Daoy (cell line): ENCODE measurements around the gene RNFT2. TPM values are rescaled to one million over a fixed set of nuclear protein-coding genes. Genes with fewer than 3 reads are reported as not detected.

Source experiments
- DNase-seq: peaks from one replicate; pipeline ENCODE4 v3.0.0-alpha.2; 2015; ENCODE audit warnings: low read depth
- total RNA-seq: library from RNA; depleted of rRNA; stranded (reverse); fragments of >200 nt; shearing (Covaris generic); gene quantifications from 2 replicates; pipeline ENCODE4 v1.2.3, GENCODE V29; 2014; rRNA removed

Gene RNFT2
- 4.6 and 11.4 TPM in 2 replicates for total RNA-seq

DNA sequence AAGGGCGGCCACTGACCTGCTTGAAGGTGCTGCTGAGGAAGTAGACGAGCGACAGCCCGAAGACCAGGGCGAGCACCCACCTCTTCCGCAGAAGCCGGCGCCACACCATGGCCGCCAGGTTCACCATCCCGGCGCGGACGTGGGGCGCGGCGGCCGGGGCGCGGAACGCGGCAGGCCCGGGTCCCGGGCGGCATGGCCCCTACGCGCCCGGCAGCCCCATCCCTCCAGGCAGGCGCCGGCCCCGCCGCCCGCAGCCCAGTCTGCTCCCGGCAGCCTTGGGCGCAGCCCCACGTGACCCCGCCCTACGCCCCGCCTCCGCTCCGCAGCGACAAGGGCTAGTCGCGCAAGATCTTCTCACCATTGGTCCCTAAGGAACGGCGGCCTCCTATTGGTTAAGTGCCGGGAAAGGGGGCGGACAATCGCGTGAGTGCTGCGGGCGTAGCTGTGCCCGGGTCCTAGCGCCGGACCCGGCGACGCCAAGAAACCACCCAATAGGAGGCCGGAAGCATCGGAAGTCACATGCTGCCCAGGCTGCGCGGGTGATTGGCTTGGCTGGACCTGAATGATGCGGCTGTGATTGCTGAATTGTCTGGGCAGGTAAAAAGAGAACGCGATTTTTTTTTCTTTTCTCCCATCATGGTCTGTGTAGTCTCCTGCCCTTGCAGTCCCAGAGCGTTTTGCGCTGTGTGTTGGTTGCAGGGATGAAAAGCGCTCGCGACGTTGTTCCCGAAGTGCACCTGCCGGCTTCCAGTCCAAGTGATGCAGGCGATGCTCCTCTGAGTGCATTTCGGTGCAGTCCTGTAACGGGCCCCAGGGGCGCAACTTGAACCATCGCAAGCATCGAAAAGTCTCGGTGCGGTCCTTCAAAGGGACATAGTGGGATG, at the start of gene RNFT2, which contains the start of gene SPRING1:
RNFT2 (plus strand) TSS at position 542 of the 884 bp plus-strand sequence. CDS start 2,183 bp downstream, outside the sequence.
SPRING1 (minus strand) TSS at position 296 of the 884 bp plus-strand sequence; CDS start at position 127, 169 bp downstream.
- peak; percentile 100 for DNase-seq

- DNase-seq = no peak
Observed at GRCh38 chr12:116689521-116689920, 48.6 kb upstream of the RNFT2 start.

DNA sequence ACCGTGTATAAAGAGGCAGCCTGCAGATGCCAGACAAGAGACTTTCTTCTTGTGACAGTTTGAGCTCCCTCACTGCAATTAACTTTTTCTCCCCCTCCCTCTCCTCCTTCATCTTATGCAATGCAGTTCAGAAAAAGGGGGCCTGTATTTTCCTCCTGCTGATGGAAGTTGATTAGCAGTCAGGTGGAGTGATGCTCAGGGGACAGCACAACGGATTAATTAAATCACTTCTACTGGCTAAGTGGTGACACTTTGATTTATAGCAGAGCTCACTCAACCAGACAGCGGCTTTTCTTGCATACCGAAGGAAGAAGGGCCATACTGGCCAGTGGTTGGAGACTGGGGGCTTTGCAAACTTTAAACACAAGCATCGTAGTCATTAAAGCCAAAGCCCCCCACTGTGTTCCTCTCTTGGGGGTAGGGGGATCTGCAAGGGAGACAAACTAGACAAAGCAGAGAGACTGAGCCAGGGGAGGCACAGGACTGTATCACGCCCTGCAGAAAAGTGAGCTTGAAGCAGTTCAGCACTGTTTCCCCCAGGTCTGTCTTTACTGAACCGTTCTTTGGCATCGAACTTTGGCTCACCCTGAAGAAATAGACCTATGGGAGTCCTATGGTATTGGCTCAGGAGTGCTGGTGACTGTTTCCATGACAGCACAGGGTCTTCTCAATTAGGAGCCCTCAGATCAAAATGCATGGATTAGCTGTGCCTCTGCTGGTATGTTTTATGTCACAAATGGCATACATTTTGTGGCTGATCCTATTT, 48.0 kb upstream of the RNFT2 start:
- no peak for DNase-seq

DNA sequence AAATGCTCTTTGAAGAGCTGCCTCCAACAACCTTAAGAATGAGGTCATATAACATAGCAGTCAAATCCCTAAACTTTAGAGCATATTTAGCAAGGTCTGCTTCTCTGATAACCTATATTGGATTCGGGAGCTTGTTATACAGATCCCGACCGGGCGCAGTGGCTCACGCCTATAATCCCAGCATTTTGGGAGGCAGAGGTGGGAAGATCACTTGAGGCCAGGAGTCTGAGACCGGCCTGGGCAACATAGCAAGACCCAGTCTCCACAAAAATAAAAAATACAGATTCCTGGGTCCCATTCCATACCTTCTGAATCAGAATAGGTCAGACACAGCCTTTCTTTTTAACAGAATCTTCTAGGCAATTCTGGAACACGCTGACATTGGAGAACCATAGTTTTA, 46.9 kb upstream of the RNFT2 start:
- no peak for DNase-seq

DNA sequence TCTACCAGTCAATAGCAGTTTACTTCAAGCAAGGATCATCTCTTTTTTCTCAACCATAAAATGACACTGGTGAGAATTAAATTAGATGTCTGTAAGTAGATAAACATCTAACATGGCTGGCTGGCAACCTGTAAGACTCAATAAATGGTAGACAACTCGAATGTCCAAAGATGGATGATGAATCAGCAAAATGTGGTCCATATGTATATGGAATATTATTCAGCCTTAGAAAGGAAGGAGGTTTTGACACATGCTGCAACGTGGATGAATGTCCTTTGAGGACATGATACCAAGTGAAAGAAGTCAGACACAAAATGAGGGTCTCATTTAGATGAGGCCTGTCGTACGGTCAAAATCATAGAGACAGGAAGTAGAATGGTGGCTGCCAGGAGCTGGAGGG, 46.5 kb upstream of the RNFT2 start:
- DNase-seq = no peak

GRCh38 chr12:116692605-116693004, 45.5 kb upstream of the RNFT2 start:
- no peak for DNase-seq

DNA sequence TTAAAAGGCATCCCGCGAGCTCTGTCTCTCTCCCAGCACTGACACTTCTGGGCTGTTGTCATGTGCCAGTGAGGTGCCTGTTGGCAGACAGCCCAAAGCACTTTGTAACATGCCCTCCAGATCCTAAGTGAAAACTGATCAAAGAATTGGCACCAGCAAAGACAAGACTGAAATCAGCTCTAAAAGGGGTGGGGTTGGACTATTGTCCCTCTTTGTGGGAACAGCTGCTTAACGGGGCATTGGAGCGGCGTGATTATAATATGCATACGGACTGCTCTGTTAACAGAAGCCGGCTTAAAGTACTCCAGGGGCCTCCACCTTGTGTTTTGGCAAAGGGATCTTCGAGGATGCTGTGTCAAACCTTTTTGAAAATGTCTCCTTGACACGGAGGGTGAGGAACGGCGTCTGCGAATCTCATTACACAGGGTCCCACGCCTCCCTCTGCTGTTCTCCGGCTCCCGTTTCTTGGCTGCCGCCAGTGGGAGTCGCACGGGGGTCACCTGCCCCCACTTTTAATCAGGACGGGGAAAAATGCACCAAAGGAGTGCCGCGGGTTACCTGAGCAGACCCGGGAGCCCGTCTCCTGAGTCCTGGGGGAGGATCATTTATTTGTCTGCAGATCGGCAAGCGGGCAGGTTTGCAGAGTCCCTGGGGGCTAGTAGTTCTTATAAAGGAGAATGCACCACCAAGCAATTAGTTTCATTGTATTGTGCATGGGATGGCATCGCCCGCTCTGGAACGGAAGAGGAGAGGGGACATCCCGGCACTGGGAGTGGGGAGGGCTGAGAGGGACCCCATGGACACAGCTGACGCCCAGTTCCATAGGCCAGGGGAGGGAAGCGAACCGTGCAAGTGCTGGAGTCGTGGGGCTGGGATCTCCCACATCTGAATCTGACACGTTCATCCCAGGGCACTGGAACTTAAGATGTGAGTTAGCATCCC, 44.6 kb upstream of the RNFT2 start:
- DNase-seq = no peak

GRCh38 chr12:116694653-116695463, 43.3 kb upstream of the RNFT2 start:
- DNase-seq = no peak

- DNase-seq = no peak
Observed at GRCh38 chr12:116695464-116695725, 42.7 kb upstream of the RNFT2 start.

- DNase-seq = peak; percentile 45
Observed at GRCh38 chr12:116697305-116697704, 40.8 kb upstream of the RNFT2 start.

DNA sequence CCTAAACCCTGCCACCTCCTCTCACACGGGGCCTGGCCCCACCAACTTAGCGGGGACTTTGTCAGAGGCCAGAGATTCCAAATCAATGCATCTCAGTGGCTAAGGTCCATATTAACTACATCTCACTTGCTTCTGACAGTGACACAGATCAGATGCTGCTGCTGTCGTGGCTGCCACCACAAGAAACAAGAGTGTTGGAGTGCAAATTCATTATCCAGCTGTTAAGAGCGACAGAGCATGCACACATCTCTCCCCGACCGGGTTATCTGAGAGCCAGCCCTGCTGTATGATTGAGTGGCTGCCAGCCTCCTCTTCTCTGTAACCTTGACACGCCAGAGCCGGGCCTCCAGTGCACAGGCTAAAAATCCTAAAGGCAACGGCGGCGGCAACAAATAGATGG, 40.4 kb upstream of the RNFT2 start:
- no peak for DNase-seq

DNA sequence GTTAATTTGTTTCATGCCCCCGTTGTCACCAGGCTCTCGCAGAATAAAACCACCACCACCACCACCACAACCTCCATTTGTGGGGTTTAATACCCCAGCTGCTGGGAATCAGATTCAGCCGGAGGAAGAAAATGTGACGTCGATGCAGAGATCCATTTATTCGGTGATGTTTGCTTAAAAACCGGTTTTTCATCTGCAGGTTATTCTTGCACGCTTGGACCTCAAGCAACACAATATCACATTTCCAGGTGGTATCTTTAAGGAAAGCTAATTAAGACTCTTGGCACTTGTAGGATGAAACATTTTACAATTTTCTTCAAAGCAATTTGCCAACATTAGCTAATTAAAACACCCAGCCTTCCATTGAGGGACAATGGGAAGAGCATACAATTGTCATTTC, 40.0 kb upstream of the RNFT2 start:
- no peak for DNase-seq

GRCh38 chr12:116698554-116699075, 39.5 kb upstream of the RNFT2 start:
- no peak for DNase-seq

GRCh38 chr12:116700066-116700465, 38.0 kb upstream of the RNFT2 start:
- no peak for DNase-seq

DNA sequence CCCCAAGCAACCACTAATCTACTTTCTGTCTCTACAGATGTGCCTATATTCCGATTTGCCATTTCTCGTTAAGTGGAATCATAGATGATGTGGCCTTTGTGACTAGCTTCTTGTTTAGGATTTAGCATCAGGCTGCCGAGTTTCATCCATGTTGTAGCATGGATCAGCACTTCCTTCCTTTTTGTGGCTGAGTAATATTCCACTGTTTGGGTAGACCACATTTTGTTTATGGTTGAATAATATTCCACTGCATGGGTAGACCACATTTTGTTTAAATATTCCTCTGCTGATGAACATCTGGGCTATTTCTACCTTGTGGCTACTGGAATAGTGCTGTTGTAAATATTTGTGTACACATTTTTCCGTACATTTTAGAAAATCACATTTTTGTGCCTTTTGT, 36.7 kb upstream of the RNFT2 start:
- no peak for DNase-seq

DNA sequence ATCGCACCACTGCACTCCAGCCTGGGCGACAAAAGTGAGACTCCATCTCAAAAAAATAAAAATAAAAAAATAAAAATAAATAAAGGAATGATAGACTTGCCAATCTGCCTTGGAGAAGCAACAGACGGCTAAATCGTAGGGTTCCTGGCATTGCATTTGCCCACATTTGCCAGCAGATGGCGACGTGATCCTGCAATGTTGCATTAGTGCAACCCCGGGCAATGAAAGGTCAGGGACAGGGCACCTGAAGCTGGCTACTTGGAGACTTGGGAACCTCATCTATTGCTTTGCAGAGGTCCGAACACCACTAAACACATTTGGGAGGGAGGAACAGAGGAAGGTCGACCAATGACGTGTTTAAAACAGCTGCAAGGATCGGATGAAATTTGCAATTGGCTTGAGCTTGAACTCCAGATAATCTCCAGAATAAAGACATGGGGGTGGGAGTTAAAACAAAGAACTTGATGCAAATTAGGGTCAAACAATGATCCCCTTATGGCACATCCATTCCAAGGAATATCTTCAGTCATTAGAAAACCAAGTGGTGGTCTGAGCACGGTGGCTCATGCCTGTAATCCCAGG, 34.8 kb upstream of the RNFT2 start:
- DNase-seq = peak; percentile 65

DNA sequence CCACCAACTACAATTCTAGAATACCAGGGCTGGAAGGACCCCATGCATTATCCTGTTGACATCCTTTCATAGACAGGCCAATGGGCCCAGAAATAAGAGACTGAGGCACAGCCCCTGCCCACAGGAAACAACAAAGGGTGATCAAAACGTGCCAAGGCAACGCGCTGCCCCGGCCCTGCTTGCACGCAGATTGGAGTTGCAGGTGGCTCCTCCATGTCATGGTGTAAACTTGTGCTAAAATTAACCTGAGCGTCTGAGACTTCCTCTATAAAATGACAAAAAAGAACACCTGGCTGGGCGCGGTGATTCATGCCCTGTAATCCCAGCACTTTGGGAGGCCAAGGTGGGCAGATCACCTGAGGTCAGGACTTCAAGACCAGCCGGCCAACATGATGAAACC, 30.4 kb upstream of the RNFT2 start:
- DNase-seq = no peak

- DNase-seq = peak; percentile 61
Observed at GRCh38 chr12:116708826-116709756, 29.0 kb upstream of the RNFT2 start.

DNA sequence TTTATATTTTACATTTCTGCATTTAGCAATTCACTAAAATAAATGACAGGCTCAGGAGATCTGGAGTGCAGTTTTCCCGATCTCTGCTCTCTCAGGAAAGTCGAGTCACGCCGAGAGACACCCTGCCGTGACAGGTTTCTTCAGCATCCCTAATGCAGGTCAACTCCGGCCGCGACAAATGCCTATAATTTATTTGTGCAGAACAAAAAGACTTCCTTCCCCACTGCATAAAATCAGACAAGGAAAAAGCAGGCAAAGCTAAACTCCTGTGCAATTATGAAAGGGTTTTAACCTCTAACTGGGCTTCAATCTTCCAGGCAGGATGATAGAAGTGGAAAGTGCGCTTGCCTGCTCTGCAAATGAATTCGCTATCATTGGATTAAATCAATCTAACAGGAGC, 28.3 kb upstream of the RNFT2 start:
- DNase-seq = no peak
